Activated naive CD4-positive, alpha-beta T cell treated with anti-CD3 and anti-CD28 coated beads, Interleukin-2, amount 50 U/mL, for 72 hours (primary cell): Measurements from ENCODE around the gene GABRG3. TPM values are rescaled to one million over a fixed set of nuclear protein-coding genes. Genes with fewer than 3 reads are reported as not detected.

ENCODE experiments used
- ATAC-seq, 2 donors: fragments of 150-1000 bp; cut with Tn5 transposase; 2 replicates each; pipeline ENCODE4 v1.10.0; 2021; ENCODE audit warnings: mild to moderate bottlenecking in 2 of 2, moderate library complexity in 2 of 2
- DNase-seq, 2 donors: peaks; one replicate each; pipeline ENCODE4 v3.0.0; 2021 to 2022; ENCODE audit warnings: low spot score in 2 of 2
- H3K27ac Mint-ChIP-seq, 2 donors: one replicate each; pipeline ENCODE4 v1.8.0; 2022; ENCODE audit warnings: mild to moderate bottlenecking in 2 of 2, mixed read lengths in 2 of 2
- H3K36me3 Mint-ChIP-seq, 2 donors: one replicate each; pipeline ENCODE4 v1.8.0; 2022; ENCODE audit warnings: mixed read lengths in 2 of 2
- H3K9me3 Mint-ChIP-seq, 2 donors: one replicate each; pipeline ENCODE4 v1.8.0; 2022; ENCODE audit warnings: mixed read lengths in 2 of 2
- total RNA-seq, 2 donors: library from RNA; stranded (reverse); gene quantifications; one replicate each; pipeline ENCODE4 v1.2.3, GENCODE V29; 2022

The GABRG3 gene
- total RNA-seq, 2 donors from 2014 or later = not detected

- ATAC-seq (no peak), DNase-seq (no peak)
- Mint-ChIP-seq H3K36me3 (peaks cover 0 to 4% of the 10 kb centered on the region in 2 donors), H3K9me3 (peaks cover 5 to 9% of the 10 kb centered on the region in 2 donors), H3K27ac (no peak overlapping the region)
Measured at GRCh38 chr15:27254055-27254454, 283.1 kb downstream of the GABRG3 start.

- DNase-seq = no peak
- no peak overlapping the region for H3K27ac Mint-ChIP-seq
- ATAC-seq = no peak
- H3K36me3 Mint-ChIP-seq = peaks cover 0 to 5% of the 10 kb centered on the region in 2 donors
- peaks cover 12 to 16% of the 10 kb centered on the region in 2 donors for H3K9me3 Mint-ChIP-seq
Measured at GRCh38 chr15:27254801-27255200, 283.8 kb downstream of the GABRG3 start.

- DNase-seq (no peak), ATAC-seq (no peak)
- peaks cover 0 to 5% of the 10 kb centered on the region in 2 donors for H3K36me3 Mint-ChIP-seq
- H3K9me3 Mint-ChIP-seq = peaks cover 13 to 19% of the 10 kb centered on the region in 2 donors
- no peak overlapping the region for H3K27ac Mint-ChIP-seq
Measured at GRCh38 chr15:27256446-27256845, 285.5 kb downstream of the GABRG3 start.

DNA sequence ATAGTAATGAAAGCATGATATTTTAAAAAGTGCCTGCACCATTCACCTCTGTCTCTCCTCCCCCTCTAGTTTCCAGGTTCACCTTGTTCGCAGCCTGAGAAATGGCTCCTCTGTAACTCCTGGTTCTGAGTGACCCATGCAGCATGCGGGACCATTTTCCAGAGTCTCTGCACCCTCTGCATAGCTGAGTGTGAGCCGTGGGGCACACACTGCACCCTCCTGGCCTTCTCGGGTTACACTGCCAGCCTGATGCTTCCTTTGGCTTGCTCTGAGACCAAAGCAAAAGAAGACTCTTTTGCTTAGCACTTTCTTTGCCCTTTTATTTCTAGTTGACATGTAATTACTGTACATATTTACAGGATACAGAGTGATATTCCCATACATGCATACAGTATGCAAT is 287.3 kb downstream of the GABRG3 start:
- Mint-ChIP-seq H3K36me3 (peaks cover 0 to 5% of the 10 kb centered on the region in 2 donors), H3K27ac (no peak overlapping the region), H3K9me3 (peaks cover 13 to 27% of the 10 kb centered on the region in 2 donors)
- ATAC-seq = no peak
- DNase-seq = no peak

DNA sequence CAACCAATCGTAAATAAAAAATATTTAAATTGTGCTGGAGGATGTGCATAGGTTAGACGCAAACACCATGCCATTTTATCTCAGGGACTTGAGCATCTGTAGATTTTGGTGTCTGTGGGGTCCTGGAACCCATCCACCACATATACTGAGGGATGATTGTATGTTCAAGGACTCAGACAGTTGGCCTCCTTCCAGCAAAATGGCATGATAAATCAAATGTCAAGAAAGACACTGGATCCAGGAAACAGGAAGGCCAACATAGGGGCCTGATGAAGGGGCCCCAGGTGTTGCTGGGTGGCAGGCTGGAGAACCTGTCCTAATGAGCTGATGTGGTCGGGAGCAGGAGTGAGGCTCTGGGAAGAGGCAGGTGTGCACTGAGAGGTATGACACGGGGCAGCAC is 289.5 kb downstream of the GABRG3 start:
- H3K27ac Mint-ChIP-seq = no peak overlapping the region
- DNase-seq (no peak), ATAC-seq (no peak)
- H3K9me3 Mint-ChIP-seq = peaks cover 19 to 38% of the 10 kb centered on the region in 2 donors
- H3K36me3 Mint-ChIP-seq = peaks cover 0 to 5% of the 10 kb centered on the region in 2 donors

GRCh38 chr15:27268923-27269322 is 297.9 kb downstream of the GABRG3 start:
- Mint-ChIP-seq H3K36me3 (no peaks in the 10 kb centered on the region), H3K27ac (no peak overlapping the region), H3K9me3 (peaks cover 17 to 37% of the 10 kb centered on the region in 2 donors)
- DNase-seq (no peak), ATAC-seq (no peak)

GRCh38 chr15:27271258-27271657 is 300.3 kb downstream of the GABRG3 start:
- no peaks in the 10 kb centered on the region for H3K36me3 Mint-ChIP-seq
- H3K27ac Mint-ChIP-seq = no peak overlapping the region
- peaks cover 22 to 30% of the 10 kb centered on the region in 2 donors for H3K9me3 Mint-ChIP-seq
- DNase-seq (no peak), ATAC-seq (no peak)

- Mint-ChIP-seq H3K36me3 (no peaks in the 10 kb centered on the region), H3K9me3 (peaks cover 23 to 24% of the 10 kb centered on the region in 2 donors), H3K27ac (no peak overlapping the region)
- DNase-seq (no peak), ATAC-seq (no peak)
Measured at GRCh38 chr15:27272427-27272826, 301.4 kb downstream of the GABRG3 start.

DNA sequence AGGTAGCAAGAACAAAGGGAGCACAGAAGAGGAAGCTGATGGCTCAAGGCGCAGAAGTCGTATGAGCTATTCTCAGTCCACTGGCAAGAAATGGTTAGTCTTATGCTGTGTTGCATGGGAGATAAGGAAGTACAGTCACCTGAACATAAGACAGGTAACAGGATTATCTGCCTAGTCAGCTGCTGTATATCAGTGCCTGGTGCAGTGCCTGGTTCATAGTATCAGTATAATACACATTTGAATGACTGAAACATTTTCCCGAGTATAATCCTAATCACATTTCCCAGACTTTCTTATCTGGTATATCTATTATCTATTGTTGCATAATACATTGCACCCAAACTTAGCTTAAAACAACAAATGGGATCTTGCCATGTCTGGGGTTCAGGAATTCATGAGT is 302.5 kb downstream of the GABRG3 start:
- H3K36me3 Mint-ChIP-seq = no peaks in the 10 kb centered on the region
- ATAC-seq = no peak

GRCh38 chr15:27278761-27279160 is 307.8 kb downstream of the GABRG3 start:
- ATAC-seq = no peak
- H3K9me3 Mint-ChIP-seq = peaks cover 22 to 24% of the 10 kb centered on the region in 2 donors
- no peak overlapping the region for H3K27ac Mint-ChIP-seq
- H3K36me3 Mint-ChIP-seq = peaks cover 0 to 7% of the 10 kb centered on the region in 2 donors
- DNase-seq = no peak

More for the DNA sequence above, 302.5 kb downstream of the GABRG3 start:
- H3K27ac Mint-ChIP-seq = no peak overlapping the region
- peaks cover 23 to 24% of the 10 kb centered on the region in 2 donors for H3K9me3 Mint-ChIP-seq
- no peak for DNase-seq

DNA sequence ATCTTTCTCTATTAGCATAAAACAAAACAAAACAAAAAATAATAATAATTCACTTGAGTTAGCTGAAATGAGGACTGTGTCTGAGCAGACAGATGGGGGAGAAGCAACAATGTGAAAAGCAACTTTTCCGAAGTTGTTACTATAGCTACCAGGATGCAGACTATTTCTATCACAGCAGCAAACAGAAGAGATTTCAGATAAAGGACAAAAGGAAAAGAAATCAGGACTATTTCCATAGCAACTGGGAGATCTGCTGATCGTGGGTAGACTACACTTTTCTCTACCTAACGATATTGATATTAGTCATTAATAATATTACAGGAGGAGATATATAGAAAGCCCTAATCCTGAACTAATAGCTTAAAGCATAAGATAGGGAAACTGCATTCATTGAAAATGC is 321.7 kb downstream of the GABRG3 start:
- DNase-seq (no peak), ATAC-seq (no peak)
- Mint-ChIP-seq H3K9me3 (peaks cover 0 to 16% of the 10 kb centered on the region in 2 donors), H3K36me3 (no peaks in the 10 kb centered on the region), H3K27ac (no peak overlapping the region)

DNA sequence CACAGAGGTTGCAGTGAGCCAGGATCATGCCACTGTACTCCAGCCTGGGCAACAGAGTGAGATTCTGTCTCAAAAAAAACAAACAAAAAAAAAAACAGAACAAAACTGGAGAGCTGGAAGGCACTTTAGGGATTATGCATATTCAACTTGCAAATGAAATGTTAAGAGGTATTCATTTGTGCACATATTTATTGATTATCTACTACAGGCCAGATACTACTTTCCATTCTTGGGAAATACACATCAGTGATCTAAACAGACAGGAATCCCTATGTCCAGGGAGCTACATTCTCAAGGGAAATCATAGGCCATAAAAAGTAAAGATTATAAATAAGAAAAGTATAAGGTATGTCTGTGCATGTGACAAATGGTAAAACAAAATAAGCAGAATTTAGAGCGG is 322.6 kb downstream of the GABRG3 start:
- Mint-ChIP-seq H3K27ac (no peak overlapping the region), H3K9me3 (peaks cover 0 to 22% of the 10 kb centered on the region in 2 donors), H3K36me3 (peaks cover 0 to 5% of the 10 kb centered on the region in 2 donors)
- ATAC-seq (no peak), DNase-seq (no peak)

DNA sequence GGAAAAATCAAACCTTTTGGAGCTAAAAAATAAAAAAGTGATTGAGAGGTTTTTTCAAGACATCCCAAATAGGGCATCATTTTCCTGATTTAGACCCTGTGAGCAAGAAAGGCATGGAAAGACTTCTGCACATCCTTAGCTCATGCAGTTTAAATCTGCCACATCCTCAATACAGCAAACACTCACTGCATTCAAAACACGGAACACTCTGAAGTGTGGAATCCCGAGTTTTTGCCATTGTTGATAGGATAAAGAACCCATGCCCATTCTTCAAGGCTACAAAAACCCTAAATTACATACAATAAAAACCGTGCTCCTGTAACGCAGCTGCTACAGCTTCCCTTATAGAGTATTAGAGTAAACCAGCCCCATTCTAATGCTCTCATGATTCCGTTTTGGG is 346.8 kb downstream of the GABRG3 start:
- no peak overlapping the region for H3K27ac Mint-ChIP-seq
- peaks cover 0 to 4% of the 10 kb centered on the region in 2 donors for H3K36me3 Mint-ChIP-seq
- H3K9me3 Mint-ChIP-seq = peaks cover 18 to 23% of the 10 kb centered on the region in 2 donors
- no peak for ATAC-seq
- no peak for DNase-seq

- Mint-ChIP-seq H3K27ac (no peak overlapping the region), H3K9me3 (peaks cover 14 to 19% of the 10 kb centered on the region in 2 donors), H3K36me3 (peaks cover 0 to 4% of the 10 kb centered on the region in 2 donors)
- no peak for ATAC-seq
- DNase-seq = no peak
Measured at GRCh38 chr15:27323801-27324200, 352.8 kb downstream of the GABRG3 start.

DNA sequence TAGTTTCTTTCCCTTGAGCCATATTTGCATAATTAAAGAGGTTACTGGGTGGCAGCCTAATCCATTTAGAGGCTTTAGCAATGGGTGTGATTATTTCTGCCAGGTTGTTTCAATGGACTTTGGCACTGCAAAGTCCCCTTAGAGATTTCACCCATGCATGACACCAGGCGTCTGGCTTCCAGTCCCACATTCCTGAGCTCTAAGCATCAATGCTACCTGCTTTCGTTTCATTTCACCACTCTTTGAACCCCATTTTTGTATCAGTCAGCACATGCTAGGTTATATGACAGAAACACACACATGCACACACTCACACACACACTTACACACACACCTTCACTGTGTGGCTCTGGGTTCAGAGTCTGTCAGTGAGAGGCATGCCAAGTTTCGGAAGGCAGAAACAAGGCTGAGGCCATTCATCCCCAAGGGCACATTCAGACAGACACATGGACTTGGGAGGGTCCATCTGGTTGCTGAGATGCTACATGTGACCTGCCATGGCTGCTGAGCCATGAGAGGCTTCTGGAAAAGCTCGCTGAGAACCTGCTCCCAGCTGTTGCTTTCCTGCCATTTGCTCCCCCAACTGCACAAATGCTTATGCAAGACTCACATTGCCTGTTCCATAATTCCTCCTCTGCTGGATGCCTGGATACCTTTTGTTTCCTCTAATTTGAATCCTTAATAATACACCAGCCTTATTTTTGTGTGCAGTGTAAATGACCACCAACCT is 354.1 kb downstream of the GABRG3 start:
- no peak for DNase-seq
- peaks cover 12 to 14% of the 10 kb centered on the region in 2 donors for H3K9me3 Mint-ChIP-seq
- H3K36me3 Mint-ChIP-seq = peaks cover 0 to 4% of the 10 kb centered on the region in 2 donors
- ATAC-seq = no peak
- H3K27ac Mint-ChIP-seq = no peak overlapping the region

DNA sequence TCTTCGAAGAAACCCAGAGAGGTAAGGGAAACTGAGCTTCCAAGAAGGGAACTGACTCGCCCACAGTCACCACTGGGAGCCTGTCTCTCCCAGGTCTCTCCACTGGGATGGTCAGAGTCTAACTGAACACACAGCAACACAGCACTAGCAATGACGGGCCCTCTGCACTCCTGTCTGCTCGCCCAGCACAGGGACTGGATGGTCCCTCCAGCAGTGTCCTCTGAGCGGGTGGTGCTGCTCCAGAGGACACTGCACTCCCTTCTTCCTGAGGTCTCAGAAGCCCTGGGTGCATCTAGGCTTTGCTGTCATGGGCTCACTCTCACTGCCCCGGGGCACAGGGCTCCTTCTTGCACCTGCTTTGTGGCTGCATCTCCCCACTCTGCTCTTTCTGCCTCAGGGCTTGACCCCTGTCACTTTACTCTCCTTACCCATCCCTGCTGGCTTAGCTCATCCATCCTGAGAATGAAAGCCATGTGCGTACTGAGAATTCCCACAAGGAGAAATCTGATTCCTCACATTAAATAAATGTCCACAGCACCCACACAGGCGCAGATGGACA is 356.6 kb downstream of the GABRG3 start:
- ATAC-seq (no peak), DNase-seq (no peak)
- Mint-ChIP-seq H3K9me3 (peaks cover 11 to 14% of the 10 kb centered on the region in 2 donors), H3K36me3 (no peaks in the 10 kb centered on the region), H3K27ac (no peak overlapping the region)

DNA sequence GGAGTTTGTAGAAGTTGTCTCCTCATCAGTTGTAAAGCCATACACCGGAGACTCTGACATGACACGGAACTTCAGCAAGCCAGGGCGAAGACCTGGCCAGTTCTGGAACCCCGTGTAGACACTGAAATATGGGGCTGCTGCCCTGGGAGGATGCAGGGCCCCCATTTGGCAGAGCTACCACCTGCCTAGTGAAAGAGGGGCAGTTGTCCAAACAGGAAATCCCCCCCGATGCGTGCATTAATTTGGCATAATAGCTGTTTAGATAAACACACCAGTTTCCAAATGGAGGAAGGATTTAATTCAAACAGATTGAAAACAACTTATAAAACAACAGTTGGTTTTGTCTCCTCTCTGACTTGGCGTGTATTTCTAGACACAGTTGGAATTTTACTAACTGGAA is 357.2 kb downstream of the GABRG3 start:
- ATAC-seq (no peak), DNase-seq (no peak)
- H3K36me3 Mint-ChIP-seq = no peaks in the 10 kb centered on the region
- H3K27ac Mint-ChIP-seq = no peak overlapping the region
- peaks cover 11 to 14% of the 10 kb centered on the region in 2 donors for H3K9me3 Mint-ChIP-seq

GRCh38 chr15:27328608-27329007 is 357.6 kb downstream of the GABRG3 start:
- no peak for DNase-seq
- no peak for ATAC-seq
- Mint-ChIP-seq H3K36me3 (no peaks in the 10 kb centered on the region), H3K27ac (no peak overlapping the region), H3K9me3 (peaks cover 10 to 13% of the 10 kb centered on the region in 2 donors)
